ENCODE results near the gene MRPS6.

Gene MRPS6

GRCh38 chr21:34132926-34133325 is 59.5 kb downstream of the MRPS6 start:
- no peak for DNase-seq (ENCODE audit: low read depth, low spot score)

GRCh38 chr21:34133392-34133791 is 60.0 kb downstream of the MRPS6 start:
- no peak for DNase-seq (ENCODE audit: low read depth, low spot score)

GRCh38 chr21:34133802-34134201 is 60.4 kb downstream of the MRPS6 start:
- no peak for DNase-seq (ENCODE audit: low read depth, low spot score)

- DNase-seq (ENCODE audit: low read depth, low spot score), result no peak
These were observed 62.0 kb downstream of the MRPS6 start for GRCh38 chr21:34135330-34135729.

- DNase-seq (ENCODE audit: low read depth, low spot score), result no peak
These were observed 68.0 kb downstream of the MRPS6 start for GRCh38 chr21:34141373-34141772.

- DNase-seq (ENCODE audit: low read depth, low spot score), result no peak
These were observed 70.4 kb downstream of the MRPS6 start for GRCh38 chr21:34143685-34144182.

GRCh38 chr21:34144224-34144623 is 70.8 kb downstream of the MRPS6 start:
- DNase-seq (ENCODE audit: low read depth, low spot score), result no peak

GRCh38 chr21:34147792-34148418 is 74.5 kb downstream of the MRPS6 start:
- no peak for DNase-seq (ENCODE audit: low read depth, low spot score)

- no peak for DNase-seq (ENCODE audit: low read depth, low spot score)
These were observed 75.0 kb downstream of the MRPS6 start for GRCh38 chr21:34148419-34148804.

GRCh38 chr21:34148826-34149558 is 75.6 kb downstream of the MRPS6 start:
- DNase-seq (ENCODE audit: low read depth, low spot score), result no peak

GRCh38 chr21:34152500-34152899 is 79.1 kb downstream of the MRPS6 start:
- no peak for DNase-seq (ENCODE audit: low read depth, low spot score)

GRCh38 chr21:34154878-34155277 is 81.5 kb downstream of the MRPS6 start:
- DNase-seq (ENCODE audit: low read depth, low spot score), result no peak

GRCh38 chr21:34156957-34157356 is 83.6 kb downstream of the MRPS6 start:
- no peak for DNase-seq (ENCODE audit: low read depth, low spot score)

GRCh38 chr21:34157521-34157920 is 84.1 kb downstream of the MRPS6 start:
- DNase-seq (ENCODE audit: low read depth, low spot score), result no peak

GRCh38 chr21:34158866-34159835 is 85.8 kb downstream of the MRPS6 start:
- DNase-seq (ENCODE audit: low read depth, low spot score), result no peak

GRCh38 chr21:34166468-34166867 is 93.1 kb downstream of the MRPS6 start:
- no peak for DNase-seq (ENCODE audit: low read depth, low spot score)

- no peak for DNase-seq (ENCODE audit: low read depth, low spot score)
These were observed 97.5 kb downstream of the MRPS6 start for GRCh38 chr21:34170886-34171285.

GRCh38 chr21:34174470-34174869 is 101.1 kb downstream of the MRPS6 start:
- no peak for DNase-seq (ENCODE audit: low read depth, low spot score)

- no peak for DNase-seq (ENCODE audit: low read depth, low spot score)
These were observed 103.1 kb downstream of the MRPS6 start for GRCh38 chr21:34176448-34176847.

GRCh38 chr21:34177919-34178567 is 104.7 kb downstream of the MRPS6 start:
- no peak for DNase-seq (ENCODE audit: low read depth, low spot score)

- DNase-seq (ENCODE audit: low read depth, low spot score), result no peak
These were observed 106.0 kb downstream of the MRPS6 start for GRCh38 chr21:34179204-34179935.
